K562 (cell line): ENCODE data around the gene COX5A. TPM values are rescaled to one million over a fixed set of nuclear protein-coding genes. Genes with fewer than 3 reads are reported as not detected.

Source experiments
- GABPB2 ChIP-seq: fragments of 250-450 bp; sonication (Bioruptor Pico); conservative IDR thresholded peaks from 2 replicates; pipeline ENCODE4 v1.5.1; 2021; ENCODE audit warnings: mild to moderate bottlenecking
- HMGN3 ChIP-seq: IDR thresholded peaks from 2 replicates; pipeline ENCODE4 v1.6.1; 2011; ENCODE audit warnings: borderline replicate concordance, low read depth, mild to moderate bottlenecking, mixed read lengths, low read length; ENCODE audit not compliant: insufficient read length; ENCODE audit errors: extremely low read depth
- KAT8 ChIP-seq: fragments of 450-650 bp; IDR thresholded peaks from 2 replicates; pipeline ENCODE4 v1.6.1; 2016; ENCODE audit warnings: low read depth, mild to moderate bottlenecking
- NONO ChIP-seq, 2 experiments: fragments of 200-400 bp in 1 of 2; fragments of 450-650 bp in 1 of 2; formaldehyde crosslinking in 1 of 2; IDR thresholded peaks; 2 replicates each; pipeline ENCODE4 v1.6.1; 2017; ENCODE audit warnings: low read depth in 2 of 2, mild to moderate bottlenecking in 2 of 2, moderate library complexity in 2 of 2, low read length in 1 of 2
- SP1 ChIP-seq: sonication (generic); formaldehyde crosslinking; IDR thresholded peaks from 2 replicates; pipeline ENCODE4 v1.8.1; 2022; ENCODE audit warnings: mild to moderate bottlenecking, missing genetic modification reagents
- TEAD4 ChIP-seq, 2 experiments: sonication (generic) in 1 of 2; formaldehyde crosslinking in 1 of 2; IDR thresholded peaks; 2 replicates each; pipeline versions ENCODE4 v1.6.1 to v1.8.0; 2012 to 2022; ENCODE audit warnings: borderline replicate concordance in 1 of 2, inconsistent platforms in 1 of 2, low read length in 1 of 2, mild to moderate bottlenecking in 1 of 2, missing genetic modification reagents in 1 of 2
- ZNF766 ChIP-seq: fragments of 200-800 bp; sonication (Bioruptor generic); conservative IDR thresholded peaks from 2 replicates; pipeline ENCODE4 v1.6.1; 2016; ENCODE audit warnings: missing genetic modification characterization, missing compliant biosample characterization
- polyA plus RNA-seq, 8 experiments: library from polyadenylated mRNA; depleted of rRNA in 4 of 8; stranded (reverse) in 5 of 8; unstranded in 3 of 8; fragments of >200 nt; fragmentation: Nextera tagmentation in 2 of 8; fragmentation: Illumina TruSeq in 1 of 8; extraction: Ambion mirVana in 2 of 8; extraction: Trizol in 1 of 8; gene quantifications; 2 replicates each; pipeline versions ENCODE4 v1.2.1 to v1.2.3, GENCODE V29; 2011 to 2014; ENCODE audit warnings: inconsistent platforms in 1 of 8, missing spikeins in 1 of 8
- total RNA-seq, 7 experiments: library from RNA; depleted of rRNA in 6 of 7; stranded (reverse); fragments of >200 nt in 6 of 7; fragmentation: Illumina TruSeq in 2 of 7; extraction: Trizol in 2 of 7; gene quantifications; 2 replicates each; pipeline versions ENCODE4 v1.2.1 to v1.2.3, GENCODE V29; 2011 to 2021; ENCODE audit warnings: low replicate concordance in 1 of 7
- TF ChIP-seq, protein P1 (sequence below), 2 experiments: fragments of 450-650 bp; formaldehyde crosslinking in 1 of 2; IDR thresholded peaks; 2 replicates each; pipeline versions ENCODE4 v1.4.0 to v1.6.1; 2014 to 2020; ENCODE audit warnings: mild to moderate bottlenecking in 2 of 2, borderline replicate concordance in 1 of 2, low read depth in 1 of 2
- TF ChIP-seq, protein P2 (sequence below): fragments of 450-650 bp; IDR thresholded peaks from 2 replicates; pipeline ENCODE4 v1.6.1; 2016; ENCODE audit warnings: low read depth, mild to moderate bottlenecking, moderate library complexity
- TF ChIP-seq, protein P3 (sequence below): sonication (generic); formaldehyde crosslinking; IDR thresholded peaks from 2 replicates; pipeline ENCODE4 v1.8.0; 2022; ENCODE audit warnings: mild to moderate bottlenecking, missing genetic modification reagents, borderline replicate concordance
- TF ChIP-seq, protein P4 (sequence below): fragments of 200-400 bp; formaldehyde crosslinking; IDR thresholded peaks from 2 replicates; pipeline ENCODE4 v1.6.1; 2017; ENCODE audit warnings: mild to moderate bottlenecking, low read depth, low read length, moderate library complexity

The COX5A gene
- total and polyA plus RNA-seq, 9 of the 15 experiments (the other 6 are each of a cell fraction or from before 2014, with no cell fraction given): 86.8 to 553 (median 371) TPM

DNA sequence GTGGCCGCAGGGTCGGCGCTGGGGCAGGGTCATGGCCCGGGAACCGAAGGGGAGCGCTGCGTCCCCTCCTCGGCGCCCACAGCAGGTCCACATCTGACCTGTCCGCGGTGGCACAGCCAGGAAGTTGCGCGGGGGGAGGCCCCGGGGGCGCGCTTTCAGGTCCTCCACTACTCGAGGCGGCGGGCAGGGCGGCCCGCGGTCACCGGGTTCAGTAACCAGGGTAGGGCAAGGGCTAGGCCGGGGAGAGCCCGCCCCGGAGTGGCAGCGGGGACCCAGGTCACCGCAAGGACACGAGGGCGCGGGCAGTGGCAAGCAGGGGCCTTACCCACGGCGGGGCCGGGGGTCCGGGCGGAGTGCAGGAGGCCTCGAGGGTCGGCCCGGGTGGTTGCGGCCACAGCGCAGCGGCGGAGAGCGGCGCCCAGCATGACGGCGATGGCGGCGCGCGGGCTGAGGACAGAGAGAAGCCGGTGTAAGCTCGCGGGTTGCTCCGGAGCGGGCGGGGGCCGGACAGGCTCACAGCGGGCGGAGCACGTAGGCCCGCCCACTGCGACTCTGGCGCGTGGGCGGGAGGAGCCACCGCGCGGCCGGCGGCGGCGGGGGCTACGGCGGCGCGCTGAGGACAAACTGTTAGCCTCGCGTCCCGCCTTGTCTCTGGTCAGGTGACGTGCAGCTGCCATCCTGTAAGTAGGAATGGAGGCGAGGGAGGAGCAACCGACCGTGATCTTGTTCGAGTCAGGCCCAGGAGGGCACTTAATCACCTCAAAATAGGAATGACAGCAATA, at the start of gene COX5A (continued):
- TF ChIP-seq, protein P1, sequence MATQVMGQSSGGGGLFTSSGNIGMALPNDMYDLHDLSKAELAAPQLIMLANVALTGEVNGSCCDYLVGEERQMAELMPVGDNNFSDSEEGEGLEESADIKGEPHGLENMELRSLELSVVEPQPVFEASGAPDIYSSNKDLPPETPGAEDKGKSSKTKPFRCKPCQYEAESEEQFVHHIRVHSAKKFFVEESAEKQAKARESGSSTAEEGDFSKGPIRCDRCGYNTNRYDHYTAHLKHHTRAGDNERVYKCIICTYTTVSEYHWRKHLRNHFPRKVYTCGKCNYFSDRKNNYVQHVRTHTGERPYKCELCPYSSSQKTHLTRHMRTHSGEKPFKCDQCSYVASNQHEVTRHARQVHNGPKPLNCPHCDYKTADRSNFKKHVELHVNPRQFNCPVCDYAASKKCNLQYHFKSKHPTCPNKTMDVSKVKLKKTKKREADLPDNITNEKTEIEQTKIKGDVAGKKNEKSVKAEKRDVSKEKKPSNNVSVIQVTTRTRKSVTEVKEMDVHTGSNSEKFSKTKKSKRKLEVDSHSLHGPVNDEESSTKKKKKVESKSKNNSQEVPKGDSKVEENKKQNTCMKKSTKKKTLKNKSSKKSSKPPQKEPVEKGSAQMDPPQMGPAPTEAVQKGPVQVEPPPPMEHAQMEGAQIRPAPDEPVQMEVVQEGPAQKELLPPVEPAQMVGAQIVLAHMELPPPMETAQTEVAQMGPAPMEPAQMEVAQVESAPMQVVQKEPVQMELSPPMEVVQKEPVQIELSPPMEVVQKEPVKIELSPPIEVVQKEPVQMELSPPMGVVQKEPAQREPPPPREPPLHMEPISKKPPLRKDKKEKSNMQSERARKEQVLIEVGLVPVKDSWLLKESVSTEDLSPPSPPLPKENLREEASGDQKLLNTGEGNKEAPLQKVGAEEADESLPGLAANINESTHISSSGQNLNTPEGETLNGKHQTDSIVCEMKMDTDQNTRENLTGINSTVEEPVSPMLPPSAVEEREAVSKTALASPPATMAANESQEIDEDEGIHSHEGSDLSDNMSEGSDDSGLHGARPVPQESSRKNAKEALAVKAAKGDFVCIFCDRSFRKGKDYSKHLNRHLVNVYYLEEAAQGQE (IDR thresholded peaks at IDR 0.05; ENCODE audit: borderline replicate concordance): peak; percentile 70
- TF ChIP-seq, protein P1 (CRISPR knock-in tag; IDR thresholded peaks at IDR 0.05; ENCODE audit: low read depth): peak; percentile 23; the same call in 1 of the 2 replicates
- TF ChIP-seq ZNF766 (CRISPR knock-in tag) (no peak), KAT8 (no peak), GABPB2 (CRISPR knock-in tag) (no peak), NONO (IDR thresholded peaks at IDR 0.05; ENCODE audit: low read depth in 2 of 2, low read length in 1 of 2) (peak; percentile 73 to 97; a peak in 3 of 4 replicates), TEAD4 (IDR thresholded peaks at IDR 0.05; ENCODE audit: low read length) (no peak), TEAD4 (CRISPR knock-in tag; IDR thresholded peaks at IDR 0.05; ENCODE audit: borderline replicate concordance) (no peak), HMGN3 (peak; percentile 37), SP1 (peak; percentile 67; the same call in 1 of the 2 replicates)
- TF ChIP-seq, protein P2, sequence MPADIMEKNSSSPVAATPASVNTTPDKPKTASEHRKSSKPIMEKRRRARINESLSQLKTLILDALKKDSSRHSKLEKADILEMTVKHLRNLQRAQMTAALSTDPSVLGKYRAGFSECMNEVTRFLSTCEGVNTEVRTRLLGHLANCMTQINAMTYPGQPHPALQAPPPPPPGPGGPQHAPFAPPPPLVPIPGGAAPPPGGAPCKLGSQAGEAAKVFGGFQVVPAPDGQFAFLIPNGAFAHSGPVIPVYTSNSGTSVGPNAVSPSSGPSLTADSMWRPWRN: no peak
- TF ChIP-seq, protein P3, sequence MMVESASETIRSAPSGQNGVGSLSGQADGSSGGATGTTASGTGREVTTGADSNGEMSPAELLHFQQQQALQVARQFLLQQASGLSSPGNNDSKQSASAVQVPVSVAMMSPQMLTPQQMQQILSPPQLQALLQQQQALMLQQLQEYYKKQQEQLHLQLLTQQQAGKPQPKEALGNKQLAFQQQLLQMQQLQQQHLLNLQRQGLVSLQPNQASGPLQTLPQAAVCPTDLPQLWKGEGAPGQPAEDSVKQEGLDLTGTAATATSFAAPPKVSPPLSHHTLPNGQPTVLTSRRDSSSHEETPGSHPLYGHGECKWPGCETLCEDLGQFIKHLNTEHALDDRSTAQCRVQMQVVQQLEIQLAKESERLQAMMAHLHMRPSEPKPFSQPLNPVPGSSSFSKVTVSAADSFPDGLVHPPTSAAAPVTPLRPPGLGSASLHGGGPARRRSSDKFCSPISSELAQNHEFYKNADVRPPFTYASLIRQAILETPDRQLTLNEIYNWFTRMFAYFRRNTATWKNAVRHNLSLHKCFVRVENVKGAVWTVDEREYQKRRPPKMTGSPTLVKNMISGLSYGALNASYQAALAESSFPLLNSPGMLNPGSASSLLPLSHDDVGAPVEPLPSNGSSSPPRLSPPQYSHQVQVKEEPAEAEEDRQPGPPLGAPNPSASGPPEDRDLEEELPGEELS (CRISPR knock-in tag): peak; percentile 67; the same call in 1 of the 2 replicates
- TF ChIP-seq, protein P4, sequence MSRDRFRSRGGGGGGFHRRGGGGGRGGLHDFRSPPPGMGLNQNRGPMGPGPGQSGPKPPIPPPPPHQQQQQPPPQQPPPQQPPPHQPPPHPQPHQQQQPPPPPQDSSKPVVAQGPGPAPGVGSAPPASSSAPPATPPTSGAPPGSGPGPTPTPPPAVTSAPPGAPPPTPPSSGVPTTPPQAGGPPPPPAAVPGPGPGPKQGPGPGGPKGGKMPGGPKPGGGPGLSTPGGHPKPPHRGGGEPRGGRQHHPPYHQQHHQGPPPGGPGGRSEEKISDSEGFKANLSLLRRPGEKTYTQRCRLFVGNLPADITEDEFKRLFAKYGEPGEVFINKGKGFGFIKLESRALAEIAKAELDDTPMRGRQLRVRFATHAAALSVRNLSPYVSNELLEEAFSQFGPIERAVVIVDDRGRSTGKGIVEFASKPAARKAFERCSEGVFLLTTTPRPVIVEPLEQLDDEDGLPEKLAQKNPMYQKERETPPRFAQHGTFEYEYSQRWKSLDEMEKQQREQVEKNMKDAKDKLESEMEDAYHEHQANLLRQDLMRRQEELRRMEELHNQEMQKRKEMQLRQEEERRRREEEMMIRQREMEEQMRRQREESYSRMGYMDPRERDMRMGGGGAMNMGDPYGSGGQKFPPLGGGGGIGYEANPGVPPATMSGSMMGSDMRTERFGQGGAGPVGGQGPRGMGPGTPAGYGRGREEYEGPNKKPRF: no peak
